Kidney glomerular epithelial cell (primary cell): ENCODE measurements around the gene GPATCH2.
"Not testable (repeated sequence)": the region's sequence is repeated elsewhere in the genome, so short reads cannot be mapped to it uniquely, and the experiment has no call there.

Experiments used
- DNase-seq: peaks from one replicate; lab custom pipeline; 2025; lab: John Stamatoyannopoulos, UW

The GPATCH2 gene

GRCh38 chr1:217443845-217444244 is 187.0 kb downstream of the GPATCH2 start:
- no peak for DNase-seq

GRCh38 chr1:217437376-217437775 is 193.5 kb downstream of the GPATCH2 start:
- no peak for DNase-seq

- DNase-seq = no peak
These were observed 195.7 kb downstream of the GPATCH2 start for GRCh38 chr1:217435204-217435603.

GRCh38 chr1:217433664-217434063 is 197.2 kb downstream of the GPATCH2 start:
- no peak for DNase-seq

GRCh38 chr1:217432339-217432738 is 198.6 kb downstream of the GPATCH2 start:
- DNase-seq = no peak

GRCh38 chr1:217431395-217431794 is 199.5 kb downstream of the GPATCH2 start:
- DNase-seq = no peak

GRCh38 chr1:217425422-217425821 is 205.5 kb downstream of the GPATCH2 start:
- no peak for DNase-seq

DNA sequence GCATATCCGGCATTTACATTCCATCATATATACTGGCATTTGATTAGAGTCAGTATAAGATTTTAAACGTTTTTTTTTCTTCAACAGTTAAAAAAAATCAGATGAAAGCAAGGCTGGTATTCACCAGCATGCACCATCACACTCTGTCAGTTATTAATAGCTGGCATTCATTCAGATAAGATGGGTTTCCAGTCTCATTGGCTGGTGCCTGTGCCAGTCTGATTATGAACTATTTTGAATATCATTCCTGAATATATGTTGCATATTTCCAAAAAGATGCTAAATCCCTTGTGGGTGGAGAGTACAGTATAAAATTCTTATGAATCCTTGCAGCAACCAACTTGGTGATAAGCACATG is 211.7 kb downstream of the GPATCH2 start:
- DNase-seq = no peak

DNA sequence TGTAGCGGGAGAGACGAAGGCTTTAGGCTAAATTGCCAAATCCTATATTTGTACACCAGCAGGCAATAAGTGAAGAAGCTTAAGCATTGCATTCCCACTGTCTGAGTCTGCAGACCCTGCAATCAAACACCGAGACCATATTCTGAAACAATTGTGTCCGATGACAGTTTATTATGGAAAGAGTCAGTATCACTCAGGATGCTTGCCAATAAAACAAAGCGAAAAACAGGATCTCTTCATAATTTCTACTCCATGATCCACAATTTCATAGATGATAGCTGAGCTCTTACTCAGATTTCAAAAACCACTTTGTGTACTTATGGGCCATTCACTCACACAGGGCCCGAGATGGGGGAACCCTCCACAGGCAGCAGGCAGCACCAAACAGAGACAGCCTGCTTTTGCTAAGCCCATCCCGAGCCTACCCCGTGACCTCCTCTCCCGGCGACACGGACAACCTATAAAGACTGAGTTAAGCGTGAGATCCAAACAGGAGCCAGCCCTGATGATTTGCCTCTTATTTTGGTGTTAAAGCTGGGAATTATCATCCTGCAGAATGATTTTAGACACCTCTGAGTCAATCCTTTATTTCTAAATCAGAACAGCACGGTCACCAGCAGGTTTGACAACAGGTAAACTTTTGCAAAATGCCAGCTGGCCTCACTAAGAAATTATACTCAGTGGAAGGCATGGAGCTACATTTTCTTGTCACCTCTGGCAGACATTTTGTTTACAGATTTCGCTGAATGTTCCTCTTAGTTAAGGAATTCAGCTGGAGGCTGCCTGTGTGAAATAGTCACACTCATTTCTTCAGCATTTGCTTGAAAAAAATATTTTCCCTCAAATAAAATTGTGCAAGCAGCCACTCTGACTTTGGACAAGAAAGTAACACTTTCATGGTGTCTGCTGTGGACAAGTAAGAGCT is 212.4 kb downstream of the GPATCH2 start:
- DNase-seq = no peak

DNA sequence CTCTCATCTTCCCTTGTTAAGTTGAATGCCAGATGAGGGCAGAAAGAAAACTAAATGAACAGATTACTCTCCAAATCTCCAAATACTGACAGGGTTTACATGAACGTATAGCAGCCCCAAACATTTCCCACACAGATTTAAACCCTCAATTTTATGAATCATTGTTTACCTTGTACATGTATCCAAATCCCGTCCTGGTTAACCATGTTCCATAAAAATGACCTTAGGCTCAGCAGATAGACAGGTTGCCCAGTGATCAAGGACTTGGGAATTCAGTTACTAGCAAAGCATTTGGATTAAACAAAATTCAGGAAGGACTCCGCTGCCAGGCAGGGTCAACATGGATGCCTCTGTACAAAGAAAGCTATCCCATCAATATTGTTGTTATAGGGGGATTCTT is 213.5 kb downstream of the GPATCH2 start:
- DNase-seq = no peak

- no peak for DNase-seq
These were observed 223.3 kb downstream of the GPATCH2 start for GRCh38 chr1:217407534-217408001.

DNA sequence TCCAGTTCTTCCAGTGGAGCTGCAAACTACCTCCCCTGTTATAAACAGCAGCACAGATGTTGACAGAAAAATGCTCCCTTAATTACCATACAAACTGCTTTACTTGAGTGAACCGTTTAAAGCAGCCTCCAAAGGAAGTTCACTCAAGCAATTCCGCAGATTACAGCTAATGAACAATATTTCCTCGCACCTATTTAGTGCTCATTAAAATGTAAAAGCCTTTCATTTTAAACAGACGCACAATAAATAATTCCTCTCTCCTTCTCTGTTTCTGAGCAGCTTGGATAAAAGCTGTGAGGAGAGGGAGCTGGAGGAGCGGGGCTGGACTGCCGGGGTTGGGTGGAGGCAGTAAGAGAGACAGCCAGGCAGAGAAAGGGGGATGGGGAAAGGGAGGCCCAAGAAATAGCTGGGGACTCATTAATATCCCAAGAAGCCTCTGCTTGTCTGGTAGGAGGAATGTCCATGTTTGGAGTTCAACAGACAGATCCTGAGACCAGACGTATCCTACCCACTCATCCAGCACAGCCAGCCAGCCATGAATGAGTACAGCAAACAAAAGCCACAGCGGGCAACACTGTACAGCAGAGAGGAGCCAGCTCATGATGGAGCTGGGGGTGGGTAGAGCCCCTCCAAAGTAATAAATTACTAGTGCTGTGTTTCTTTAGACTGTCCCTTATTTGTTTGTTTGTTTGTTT is 227.7 kb downstream of the GPATCH2 start:
- DNase-seq = peak; percentile 78

- no peak for DNase-seq
These were observed 228.6 kb downstream of the GPATCH2 start for GRCh38 chr1:217402301-217402700.

DNA sequence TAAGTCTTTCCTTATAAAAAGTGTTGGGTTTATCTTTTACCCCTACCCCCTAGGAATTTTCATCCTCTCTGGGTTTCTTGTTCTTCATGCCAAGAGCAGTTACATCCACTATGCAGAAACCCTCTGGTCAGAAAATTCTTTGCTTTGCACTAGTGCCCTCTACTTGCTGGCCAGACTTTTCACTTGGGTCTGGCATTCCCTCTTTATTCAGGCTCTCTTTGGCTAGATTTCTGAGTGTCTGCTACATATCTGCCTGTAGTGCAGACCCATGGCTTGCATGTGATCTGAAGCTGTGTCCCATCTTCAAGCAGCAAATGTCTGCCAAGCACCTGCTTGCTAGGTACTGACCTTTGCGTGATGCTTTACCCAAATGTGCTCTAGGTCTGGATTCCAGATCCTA is 237.0 kb downstream of the GPATCH2 start:
- DNase-seq = no peak

GRCh38 chr1:217392441-217392840 is 238.4 kb downstream of the GPATCH2 start:
- no peak for DNase-seq

GRCh38 chr1:217389895-217390294 is 241.0 kb downstream of the GPATCH2 start:
- DNase-seq = no peak

DNA sequence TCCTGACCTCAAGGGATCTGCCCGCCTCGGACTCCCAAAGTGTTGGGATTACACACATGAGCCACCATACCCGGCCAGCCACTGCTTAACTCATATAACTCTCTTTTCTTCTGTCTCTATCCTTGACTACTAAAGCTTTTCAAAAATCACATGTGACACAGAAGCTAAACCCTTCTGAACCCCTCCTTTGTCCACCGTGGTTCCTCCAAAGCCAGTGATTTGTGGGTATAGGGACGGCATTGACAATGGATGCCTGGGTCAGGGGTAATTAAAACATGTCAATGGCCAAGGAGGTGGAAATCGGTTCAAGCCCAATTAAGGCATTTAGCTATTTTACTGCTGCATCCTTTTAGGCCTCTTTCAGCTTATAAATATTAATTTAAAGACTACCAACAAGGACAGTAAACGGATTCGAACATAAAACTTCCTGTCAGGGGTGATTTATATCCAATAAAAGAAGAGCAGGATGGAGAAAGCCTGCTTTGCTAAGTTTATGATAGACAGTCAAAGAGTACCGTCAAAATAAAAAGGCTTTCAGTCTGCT is 242.3 kb downstream of the GPATCH2 start:
- DNase-seq = no peak

DNA sequence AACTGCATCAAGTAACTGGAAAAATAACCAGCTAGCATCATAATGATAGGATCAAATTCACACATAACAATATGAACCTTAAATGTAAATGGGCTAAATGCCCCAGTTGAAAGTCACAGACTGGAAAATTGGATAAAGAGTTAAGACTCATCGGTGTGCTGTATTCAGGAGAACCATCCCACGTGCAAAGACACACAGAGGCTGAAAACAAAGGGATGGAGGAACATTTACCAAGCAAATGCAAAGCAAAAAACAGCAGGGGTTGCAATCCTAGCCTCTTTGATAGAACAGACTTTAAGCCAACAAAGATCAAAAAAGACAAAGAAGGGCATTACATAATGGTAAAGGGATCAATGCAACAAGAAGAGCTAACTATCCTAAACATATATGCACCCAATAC is 249.1 kb downstream of the GPATCH2 start:
- DNase-seq = not testable (repeated sequence)

- not testable (repeated sequence) for DNase-seq
These were observed 251.1 kb downstream of the GPATCH2 start for GRCh38 chr1:217379804-217380203.

DNA sequence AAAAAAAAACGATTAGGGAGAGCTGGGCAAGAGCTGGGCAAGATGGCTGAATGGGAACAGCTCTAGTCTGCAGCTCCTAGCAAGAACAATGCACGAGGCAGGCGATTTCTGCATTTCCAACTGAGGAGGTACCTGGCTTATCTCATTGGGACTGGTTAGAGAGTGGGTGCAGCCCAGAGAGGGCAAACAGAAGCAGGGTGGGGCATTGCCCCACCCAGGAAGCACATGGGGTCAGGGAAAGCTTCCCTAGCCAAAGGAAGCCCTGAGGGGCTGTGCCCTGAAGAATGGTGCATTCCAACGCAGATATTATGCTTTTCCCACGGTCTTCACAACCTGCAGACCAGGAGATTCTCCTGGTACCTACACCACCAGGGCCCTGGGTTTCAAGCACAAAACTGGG is 251.6 kb downstream of the GPATCH2 start:
- DNase-seq = no peak
